GM21825 (cell line): ENCODE data around the gene SERTAD1.

Source experiments
- ATAC-seq: cut with Tn5 transposase; IDR thresholded peaks from one replicate; pipeline ENCODE4 v1.9.1; 2021; ENCODE audit warnings: mild to moderate bottlenecking, moderate library complexity; ENCODE audit not compliant: unreplicated experiment

Gene SERTAD1

GRCh38 chr19:40380199-40381037 lies 45.4 kb downstream of the SERTAD1 start:
- ATAC-seq: no peak

DNA sequence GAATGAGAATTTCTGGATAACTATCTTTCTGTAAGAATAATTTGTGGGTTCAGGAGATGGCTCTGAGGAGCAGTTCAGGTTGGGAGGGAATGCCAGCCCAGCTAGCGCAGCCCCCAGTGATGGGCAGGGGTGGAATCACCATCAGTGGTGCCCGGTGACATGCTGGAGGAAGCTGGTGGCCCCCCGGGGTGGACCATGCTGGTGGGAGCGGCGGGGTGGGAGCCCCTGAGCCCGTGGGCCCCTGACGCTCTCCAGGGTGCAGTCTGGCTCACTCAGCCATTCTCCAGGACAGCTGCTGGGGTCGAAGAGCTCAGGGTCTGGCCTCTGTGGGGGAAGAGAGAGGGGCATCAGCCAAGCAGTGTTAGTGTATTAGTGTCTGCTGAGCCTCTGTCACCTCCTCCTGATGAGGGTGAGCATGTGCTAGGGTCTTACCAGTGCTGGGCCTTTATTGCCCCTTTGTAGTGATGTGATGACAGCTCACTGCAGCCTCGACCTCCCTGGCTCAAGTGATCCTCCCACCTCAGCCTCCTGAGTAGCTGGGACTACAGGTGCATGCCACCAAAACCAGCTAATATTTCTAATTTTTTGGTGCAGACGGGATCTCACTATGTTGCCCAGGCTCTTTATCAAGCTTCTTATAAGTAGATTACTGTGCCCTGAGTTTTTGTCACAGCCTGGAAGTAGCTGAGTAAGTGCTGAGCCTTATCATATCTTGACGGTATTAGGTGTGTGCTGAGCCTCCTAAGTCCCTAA lies 46.2 kb downstream of the SERTAD1 start:
- ATAC-seq: no peak

- no peak for ATAC-seq
These were observed 47.3 kb downstream of the SERTAD1 start for GRCh38 chr19:40378509-40378908.

DNA sequence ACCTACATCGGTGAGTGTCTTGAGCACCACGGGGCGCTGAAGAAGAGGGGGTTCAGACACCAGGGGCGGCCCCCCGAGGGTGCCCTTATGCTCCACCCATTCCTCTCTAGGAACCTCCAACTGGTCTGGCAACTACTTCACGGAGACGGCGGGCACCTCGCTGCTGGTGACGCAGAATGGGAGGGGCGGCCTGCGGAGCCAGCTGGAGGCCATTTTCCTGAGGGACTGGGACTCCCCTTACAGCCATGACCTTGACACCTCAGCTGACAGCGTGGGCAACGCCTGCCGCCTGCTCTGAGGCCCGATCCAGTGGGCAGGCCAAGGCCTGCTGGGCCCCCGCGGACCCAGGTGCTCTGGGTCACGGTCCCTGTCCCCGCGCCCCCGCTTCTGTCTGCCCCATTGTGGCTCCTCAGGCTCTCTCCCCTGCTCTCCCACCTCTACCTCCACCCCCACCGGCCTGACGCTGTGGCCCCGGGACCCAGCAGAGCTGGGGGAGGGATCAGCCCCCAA lies 47.9 kb downstream of the SERTAD1 start:
- ATAC-seq: no peak

- no peak for ATAC-seq
These were observed 49.4 kb downstream of the SERTAD1 start for GRCh38 chr19:40376286-40376862.

DNA sequence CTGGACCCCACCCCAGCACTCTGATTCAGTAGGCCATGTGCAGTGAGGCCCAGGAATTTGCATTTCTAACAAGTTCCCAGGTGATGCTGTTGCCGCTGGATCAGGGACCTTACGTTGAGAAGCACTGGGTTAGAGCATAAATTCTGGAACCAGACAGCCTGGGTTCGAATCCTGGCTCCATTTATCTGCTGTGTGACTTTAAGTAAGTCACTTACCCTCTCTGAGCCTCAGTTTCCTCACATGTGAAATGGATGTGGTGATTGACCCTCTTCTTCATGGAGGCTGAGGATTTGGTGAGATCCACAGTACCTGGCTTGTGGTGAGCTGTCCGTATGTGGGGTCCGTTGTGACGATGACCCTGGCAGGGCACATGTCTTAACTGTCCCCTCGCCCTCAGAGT lies 51.7 kb downstream of the SERTAD1 start:
- no peak for ATAC-seq

GRCh38 chr19:40371802-40372122 lies 54.0 kb downstream of the SERTAD1 start:
- no peak for ATAC-seq
